ENCODE data around the gene SURF2. TPM values are rescaled to one million over a fixed set of nuclear protein-coding genes. Genes with fewer than 3 reads are reported as not detected.

SURF2 gene
- total and polyA plus RNA-seq, 2 experiments from 2014 or later: 39.9 to 104 TPM

GRCh38 chr9:133374612-133375115 lies 18.3 kb downstream of the SURF2 start:
- peaks cover 59% of the 10 kb centered on the region for H3K79me2 ChIP-seq (replicated peaks; ENCODE audit: insufficient read depth)

GRCh38 chr9:133375116-133375723 lies 18.9 kb downstream of the SURF2 start:
- H3K27me3 ChIP-seq (ENCODE audit: insufficient read depth): peaks cover 13% of the 10 kb centered on the region
- peaks cover 17% of the 10 kb centered on the region for H3K4me1 Mint-ChIP-seq
- peak overlapping the region; percentile 90 for H3K4me2 ChIP-seq
- H3K4me1 ChIP-seq (ENCODE audit: insufficient read depth): peaks cover 10% of the 10 kb centered on the region; the same call in 1 of the 2 replicates
- H3K4me3 ChIP-seq: peak overlapping the region; percentile 98
- H4K20me1 ChIP-seq (replicated peaks; ENCODE audit: insufficient read depth): peaks cover 41% of the 10 kb centered on the region
- DNase-seq (ENCODE audit: low spot score): peak; percentile 47
- peak overlapping the region; percentile 98 for H3K4me3 Mint-ChIP-seq
- no peaks in the 10 kb centered on the region for H3F3A ChIP-seq (replicated peaks; ENCODE audit: low read depth)
- H3K36me3 Mint-ChIP-seq (ENCODE audit: low read depth): peaks cover 30% of the 10 kb centered on the region
- H3K27ac ChIP-seq (ENCODE audit: low read depth): no peak overlapping the region; the same call in 1 of the 2 replicates
- peaks cover 29% of the 10 kb centered on the region for H3K27me3 Mint-ChIP-seq (ENCODE audit: insufficient read depth, low read depth, poor library complexity)
- H3K9me3 Mint-ChIP-seq: peaks cover 14% of the 10 kb centered on the region; the same call in 2 of the 3 replicates
- TF ChIP-seq JUNB (IDR thresholded peaks at IDR 0.05; ENCODE audit: unreplicated experiment): no peak
- peak; percentile 37 to 55 for TF ChIP-seq CTCF (conservative IDR thresholded peaks at IDR 0.05; ENCODE audit: low read depth in 2 of 2)
- no peak for TF ChIP-seq ZNF331 (CRISPR knock-in tag; IDR thresholded peaks at IDR 0.05; ENCODE audit: low read depth)
- no peak overlapping the region for H2AFZ ChIP-seq
- H3K79me2 ChIP-seq (replicated peaks; ENCODE audit: insufficient read depth): peaks cover 53% of the 10 kb centered on the region
- peak; percentile 24 for ATAC-seq
- H3K9me2 ChIP-seq (ENCODE audit: insufficient read depth): no peaks in the 10 kb centered on the region
- peaks cover 7% of the 10 kb centered on the region; the same call in 1 of the 2 replicates for H3K36me3 ChIP-seq (ENCODE audit: insufficient read depth)
- peak overlapping the region; percentile 91 for H3K27ac Mint-ChIP-seq

More at GRCh38 chr9:133374612-133375115, 18.3 kb downstream of the SURF2 start:
- Histone ChIP-seq H3K36me3 (ENCODE audit: insufficient read depth) (peaks cover 7% of the 10 kb centered on the region; the same call in 1 of the 2 replicates), H3K9me2 (ENCODE audit: insufficient read depth) (no peaks in the 10 kb centered on the region), H3K4me2 (peak overlapping the region; percentile 90), H3K27me3 (ENCODE audit: insufficient read depth) (peaks cover 13% of the 10 kb centered on the region), H4K20me1 (replicated peaks; ENCODE audit: insufficient read depth) (peaks cover 46% of the 10 kb centered on the region), H3F3A (replicated peaks; ENCODE audit: low read depth) (no peaks in the 10 kb centered on the region), H3K4me1 (ENCODE audit: insufficient read depth) (peaks cover 10% of the 10 kb centered on the region; the same call in 1 of the 2 replicates), H2AFZ (no peak overlapping the region), H3K27ac (ENCODE audit: low read depth) (no peak overlapping the region), H3K4me3 (peak overlapping the region; percentile 98)
- peaks cover 29% of the 10 kb centered on the region for H3K27me3 Mint-ChIP-seq (ENCODE audit: insufficient read depth, low read depth, poor library complexity)
- no peak for DNase-seq (ENCODE audit: low spot score)
- H3K9me3 Mint-ChIP-seq: peaks cover 14% of the 10 kb centered on the region; the same call in 2 of the 3 replicates
- TF ChIP-seq ZNF114 (CRISPR knock-in tag; IDR thresholded peaks at IDR 0.05): no peak
- no peak for TF ChIP-seq NANOG (IDR thresholded peaks at IDR 0.05; ENCODE audit: borderline replicate concordance)
- no peak for TF ChIP-seq EZH2phosphoT487 (IDR thresholded peaks at IDR 0.05; ENCODE audit: unreplicated experiment)
- peak overlapping the region; percentile 12; the same call in 1 of the 2 replicates for H3K27ac Mint-ChIP-seq
- peaks cover 34% of the 10 kb centered on the region for H3K36me3 Mint-ChIP-seq (ENCODE audit: low read depth)
- H3K4me3 Mint-ChIP-seq: peak overlapping the region; percentile 98
- no peak for ATAC-seq
- H3K4me1 Mint-ChIP-seq: peaks cover 18% of the 10 kb centered on the region
